ENCODE results near the gene AGPAT4.

AGPAT4 gene

DNA sequence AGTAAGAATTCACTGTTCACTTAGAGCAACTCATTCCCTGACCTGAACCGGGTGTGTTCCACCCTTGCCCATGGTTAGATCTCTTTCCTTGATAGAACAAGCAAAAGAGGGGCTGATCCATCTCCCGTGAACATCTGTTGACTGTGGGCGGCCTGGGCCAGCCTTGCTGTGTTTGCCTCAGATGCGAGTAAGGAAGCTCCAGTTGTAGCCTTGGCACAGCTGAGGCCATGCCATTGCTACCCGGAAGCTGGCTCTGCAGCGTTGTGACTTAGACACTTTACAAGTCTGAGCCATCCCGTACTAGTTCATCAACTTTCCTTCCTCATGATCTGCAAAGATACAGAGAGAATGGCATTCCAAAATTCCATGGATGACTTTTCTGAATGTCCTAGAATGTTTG, 143.3 kb downstream of the AGPAT4 start:
- H3K14ac ChIP-seq (ENCODE audit: low read length): no peak overlapping the region
- H3K4me1 ChIP-seq (ENCODE audit: control insufficient read depth in 2 of 2, insufficient read depth in 1 of 2, low read depth in 1 of 2, low read length in 2 of 2): no peaks in the 10 kb centered on the region
- H3K23ac ChIP-seq (ENCODE audit: low read depth, low read length, poor library complexity): no peak overlapping the region
- no peak overlapping the region for H3K4me3 ChIP-seq (ENCODE audit: low read length in 2 of 2)
- no CpG with 5 or more reads among the region's 7 CpGs for WGBS, 2 donors (ENCODE audit: extremely low coverage in 2 of 2, insufficient read length in 2 of 2, insufficient replicate concordance in 1 of 2)
- H3K18ac ChIP-seq (ENCODE audit: low read length): no peak overlapping the region
- no peak overlapping the region for H3K27ac ChIP-seq (replicated peaks; ENCODE audit: low read length)
- H3K79me1 ChIP-seq (ENCODE audit: low read depth, low read length): no peaks in the 10 kb centered on the region
- no peak overlapping the region for H4K91ac ChIP-seq (ENCODE audit: low read depth, low read length, poor library complexity)
- H3K36me3 ChIP-seq (replicated peaks in 1 of 2; ENCODE audit: control insufficient read depth in 2 of 2, insufficient read depth in 2 of 2, low read length in 2 of 2): peaks cover 45 to 99% of the 10 kb centered on the region in 2 donors
- no peak overlapping the region for H2BK120ac ChIP-seq (ENCODE audit: low read depth, low read length)
- no peak for DNase-seq (ENCODE audit: low spot score)
- H2BK15ac ChIP-seq (ENCODE audit: low read length): no peak overlapping the region
- no peak overlapping the region for H2BK5ac ChIP-seq (ENCODE audit: low read length)
- H3K4ac ChIP-seq (ENCODE audit: low read length): no peak overlapping the region
- H2BK12ac ChIP-seq (ENCODE audit: low read length): no peak overlapping the region
- no peak overlapping the region for H4K8ac ChIP-seq (ENCODE audit: low read depth, low read length)
- H2AFZ ChIP-seq (ENCODE audit: low read length): no peak overlapping the region
- H3K9me3 ChIP-seq (replicated peaks in 1 of 2; ENCODE audit: control insufficient read depth in 2 of 2, insufficient read depth in 1 of 2, low read depth in 1 of 2, low read length in 2 of 2): peaks cover 36 to 49% of the 10 kb centered on the region in 2 donors
- no peak overlapping the region for H3K4me2 ChIP-seq (ENCODE audit: insufficient read depth, low read length, poor library complexity, severe bottlenecking)
- no peak overlapping the region for H2AK5ac ChIP-seq (ENCODE audit: low read depth, low read length)
- no peaks in the 10 kb centered on the region for H3K27me3 ChIP-seq (ENCODE audit: control insufficient read depth in 3 of 3, insufficient read depth in 3 of 3, low read depth in 1 of 3, low read length in 3 of 3)
- no peak overlapping the region for H3K9ac ChIP-seq (ENCODE audit: low read depth, low read length, poor library complexity)

DNA sequence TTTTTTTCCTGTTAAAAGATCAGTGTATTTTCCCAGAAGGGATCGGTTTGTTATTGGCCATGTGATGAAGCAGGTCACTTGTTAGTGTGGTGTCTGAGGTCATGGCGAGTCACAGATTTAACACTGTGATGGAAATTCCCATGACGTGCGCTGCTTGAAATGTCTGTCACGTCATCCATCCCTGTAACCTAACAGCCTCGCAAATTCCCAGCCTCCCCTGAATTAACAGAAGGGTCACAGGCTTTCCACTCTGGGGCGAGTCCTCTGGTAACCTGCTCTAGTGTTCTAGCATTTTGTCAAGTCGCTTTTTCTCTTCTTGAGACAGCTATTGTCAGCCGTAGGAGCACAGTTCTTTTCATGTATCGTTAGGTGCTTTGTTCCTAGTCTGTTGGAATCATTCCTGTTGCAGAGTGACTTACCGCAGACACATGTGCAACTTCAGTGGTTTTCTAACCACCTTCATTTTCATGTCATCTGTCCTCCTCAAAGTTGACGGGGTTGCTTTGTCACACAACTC, 145.1 kb downstream of the AGPAT4 start:
- WGBS, 2 donors (ENCODE audit: extremely low coverage in 2 of 2, insufficient read length in 2 of 2, insufficient replicate concordance in 1 of 2): no CpG with 5 or more reads among the region's 12 CpGs
- no peaks in the 10 kb centered on the region for H3K79me1 ChIP-seq (ENCODE audit: low read depth, low read length)
- no peak overlapping the region for H2AFZ ChIP-seq (ENCODE audit: low read length)
- H2BK5ac ChIP-seq (ENCODE audit: low read length): no peak overlapping the region
- H3K4me3 ChIP-seq (ENCODE audit: low read length in 2 of 2): no peak overlapping the region
- no peak overlapping the region for H3K18ac ChIP-seq (ENCODE audit: low read length)
- no peak overlapping the region for H2BK15ac ChIP-seq (ENCODE audit: low read length)
- H3K4me2 ChIP-seq (ENCODE audit: insufficient read depth, low read length, poor library complexity, severe bottlenecking): no peak overlapping the region
- H3K27ac ChIP-seq (replicated peaks; ENCODE audit: low read length): no peak overlapping the region
- H4K8ac ChIP-seq (ENCODE audit: low read depth, low read length): no peak overlapping the region
- no peak overlapping the region for H3K14ac ChIP-seq (ENCODE audit: low read length)
- no peak overlapping the region for H3K4ac ChIP-seq (ENCODE audit: low read length)
- no peaks in the 10 kb centered on the region for H3K4me1 ChIP-seq (ENCODE audit: control insufficient read depth in 2 of 2, insufficient read depth in 1 of 2, low read depth in 1 of 2, low read length in 2 of 2)
- H3K36me3 ChIP-seq (replicated peaks in 1 of 2; ENCODE audit: control insufficient read depth in 2 of 2, insufficient read depth in 2 of 2, low read length in 2 of 2): peaks cover 32 to 85% of the 10 kb centered on the region in 2 donors
- peaks cover 46 to 53% of the 10 kb centered on the region in 2 donors for H3K9me3 ChIP-seq (replicated peaks in 1 of 2; ENCODE audit: control insufficient read depth in 2 of 2, insufficient read depth in 1 of 2, low read depth in 1 of 2, low read length in 2 of 2)
- no peaks in the 10 kb centered on the region for H3K27me3 ChIP-seq (ENCODE audit: control insufficient read depth in 3 of 3, insufficient read depth in 3 of 3, low read depth in 1 of 3, low read length in 3 of 3)
- no peak overlapping the region for H2AK5ac ChIP-seq (ENCODE audit: low read depth, low read length)
- H4K91ac ChIP-seq (ENCODE audit: low read depth, low read length, poor library complexity): no peak overlapping the region
- H3K9ac ChIP-seq (ENCODE audit: low read depth, low read length, poor library complexity): no peak overlapping the region
- H2BK12ac ChIP-seq (ENCODE audit: low read length): no peak overlapping the region
- no peak overlapping the region for H3K23ac ChIP-seq (ENCODE audit: low read depth, low read length, poor library complexity)
- DNase-seq (ENCODE audit: low spot score): no peak
- no peak overlapping the region for H2BK120ac ChIP-seq (ENCODE audit: low read depth, low read length)

DNA sequence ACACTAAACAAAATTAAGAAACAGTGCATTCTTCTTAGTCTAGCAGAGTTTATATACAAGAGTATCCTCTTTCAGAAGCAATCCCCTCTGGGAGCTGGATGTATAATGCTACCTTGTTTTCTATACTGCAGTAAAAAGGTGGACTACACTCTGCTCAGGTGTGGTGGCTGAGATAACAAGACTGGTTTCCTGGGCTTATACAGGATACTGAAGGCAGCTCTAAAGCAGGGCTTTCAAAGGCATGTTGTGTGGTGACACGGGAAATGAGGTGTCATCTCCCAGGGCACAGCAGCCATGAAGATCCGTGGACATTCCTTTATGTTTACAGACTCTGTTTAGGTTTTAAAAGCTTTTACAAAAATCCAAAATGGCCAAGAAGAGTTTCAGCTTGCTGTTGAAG, 145.6 kb downstream of the AGPAT4 start:
- Histone ChIP-seq H2BK5ac (ENCODE audit: low read length) (no peak overlapping the region), H3K4me2 (ENCODE audit: insufficient read depth, low read length, poor library complexity, severe bottlenecking) (no peak overlapping the region), H3K4me1 (ENCODE audit: control insufficient read depth in 2 of 2, insufficient read depth in 1 of 2, low read depth in 1 of 2, low read length in 2 of 2) (no peaks in the 10 kb centered on the region), H3K9ac (ENCODE audit: low read depth, low read length, poor library complexity) (no peak overlapping the region), H3K9me3 (replicated peaks in 1 of 2; ENCODE audit: control insufficient read depth in 2 of 2, insufficient read depth in 1 of 2, low read depth in 1 of 2, low read length in 2 of 2) (peaks cover 41 to 58% of the 10 kb centered on the region in 2 donors), H3K27ac (replicated peaks; ENCODE audit: low read length) (no peak overlapping the region), H3K4me3 (ENCODE audit: low read length in 2 of 2) (no peak overlapping the region), H3K23ac (ENCODE audit: low read depth, low read length, poor library complexity) (no peak overlapping the region), H3K14ac (ENCODE audit: low read length) (no peak overlapping the region), H3K36me3 (replicated peaks in 1 of 2; ENCODE audit: control insufficient read depth in 2 of 2, insufficient read depth in 2 of 2, low read length in 2 of 2) (peaks cover 30 to 80% of the 10 kb centered on the region in 2 donors), H3K18ac (ENCODE audit: low read length) (no peak overlapping the region), H4K8ac (ENCODE audit: low read depth, low read length) (no peak overlapping the region), H3K27me3 (ENCODE audit: control insufficient read depth in 3 of 3, insufficient read depth in 3 of 3, low read depth in 1 of 3, low read length in 3 of 3) (no peaks in the 10 kb centered on the region), H2AFZ (ENCODE audit: low read length) (no peak overlapping the region), H3K79me1 (ENCODE audit: low read depth, low read length) (no peaks in the 10 kb centered on the region), H4K91ac (ENCODE audit: low read depth, low read length, poor library complexity) (no peak overlapping the region), H2BK15ac (ENCODE audit: low read length) (no peak overlapping the region), H2BK120ac (ENCODE audit: low read depth, low read length) (no peak overlapping the region), H2AK5ac (ENCODE audit: low read depth, low read length) (no peak overlapping the region), H2BK12ac (ENCODE audit: low read length) (no peak overlapping the region), H3K4ac (ENCODE audit: low read length) (no peak overlapping the region)
- no CpG with 5 or more reads among the region's 2 CpGs for WGBS, 2 donors (ENCODE audit: extremely low coverage in 2 of 2, insufficient read length in 2 of 2, insufficient replicate concordance in 1 of 2)
- no peak for DNase-seq (ENCODE audit: low spot score)

DNA sequence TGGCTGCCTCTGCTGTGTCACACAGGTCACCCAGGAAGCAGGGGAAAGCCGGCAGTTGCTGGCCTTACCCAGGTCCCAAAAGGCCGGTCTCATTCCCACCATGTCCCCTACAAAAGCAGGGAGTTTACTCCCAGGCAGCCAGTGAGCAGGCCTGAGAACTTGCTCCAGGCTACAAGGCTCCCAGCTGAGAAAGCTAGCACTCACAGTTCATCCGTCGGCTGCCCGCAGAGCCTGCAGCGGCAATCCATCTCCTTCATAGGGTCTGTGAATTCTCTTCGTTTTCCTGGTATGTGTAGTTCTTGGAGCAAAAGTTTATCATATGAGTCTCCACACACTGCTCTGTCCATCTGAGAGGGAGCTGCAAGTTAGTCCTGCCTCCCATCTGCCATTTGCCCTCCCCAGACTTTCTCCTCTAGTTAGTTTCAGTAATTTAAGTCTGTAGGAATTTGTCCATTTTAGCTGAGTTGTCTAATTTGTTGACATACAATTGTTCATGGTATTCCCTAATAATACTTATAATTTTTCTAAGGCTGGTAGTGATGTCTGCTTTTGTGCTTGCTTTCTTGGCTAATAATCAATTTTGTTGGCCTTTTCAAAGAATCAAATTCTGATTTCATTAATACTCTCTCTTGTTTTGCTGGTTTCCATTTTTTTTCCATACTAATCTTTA, 146.7 kb downstream of the AGPAT4 start:
- no peak overlapping the region for H2BK5ac ChIP-seq (ENCODE audit: low read length)
- H2BK15ac ChIP-seq (ENCODE audit: low read length): no peak overlapping the region
- H3K36me3 ChIP-seq (replicated peaks in 1 of 2; ENCODE audit: control insufficient read depth in 2 of 2, insufficient read depth in 2 of 2, low read length in 2 of 2): peaks cover 25 to 76% of the 10 kb centered on the region in 2 donors
- H2AK5ac ChIP-seq (ENCODE audit: low read depth, low read length): no peak overlapping the region
- no peak overlapping the region for H3K23ac ChIP-seq (ENCODE audit: low read depth, low read length, poor library complexity)
- H3K4ac ChIP-seq (ENCODE audit: low read length): no peak overlapping the region
- H3K9ac ChIP-seq (ENCODE audit: low read depth, low read length, poor library complexity): no peak overlapping the region
- no peak overlapping the region for H3K27ac ChIP-seq (replicated peaks; ENCODE audit: low read length)
- H3K18ac ChIP-seq (ENCODE audit: low read length): no peak overlapping the region
- no peak for DNase-seq (ENCODE audit: low spot score)
- no peak overlapping the region for H3K4me2 ChIP-seq (ENCODE audit: insufficient read depth, low read length, poor library complexity, severe bottlenecking)
- no peak overlapping the region for H2BK120ac ChIP-seq (ENCODE audit: low read depth, low read length)
- H3K9me3 ChIP-seq (replicated peaks in 1 of 2; ENCODE audit: control insufficient read depth in 2 of 2, insufficient read depth in 1 of 2, low read depth in 1 of 2, low read length in 2 of 2): peaks cover 36 to 68% of the 10 kb centered on the region in 2 donors
- WGBS, 2 donors (ENCODE audit: extremely low coverage in 2 of 2, insufficient read length in 2 of 2, insufficient replicate concordance in 1 of 2): no CpG with 5 or more reads among the region's 7 CpGs
- H2BK12ac ChIP-seq (ENCODE audit: low read length): no peak overlapping the region
- no peak overlapping the region for H2AFZ ChIP-seq (ENCODE audit: low read length)
- H3K4me1 ChIP-seq (ENCODE audit: control insufficient read depth in 2 of 2, insufficient read depth in 1 of 2, low read depth in 1 of 2, low read length in 2 of 2): no peaks in the 10 kb centered on the region
- no peaks in the 10 kb centered on the region for H3K27me3 ChIP-seq (ENCODE audit: control insufficient read depth in 3 of 3, insufficient read depth in 3 of 3, low read depth in 1 of 3, low read length in 3 of 3)
- no peak overlapping the region for H4K8ac ChIP-seq (ENCODE audit: low read depth, low read length)
- H3K79me1 ChIP-seq (ENCODE audit: low read depth, low read length): no peaks in the 10 kb centered on the region
- no peak overlapping the region for H3K4me3 ChIP-seq (ENCODE audit: low read length in 2 of 2)
- H4K91ac ChIP-seq (ENCODE audit: low read depth, low read length, poor library complexity): no peak overlapping the region
- H3K14ac ChIP-seq (ENCODE audit: low read length): no peak overlapping the region

Measured in neuronal stem cell (in vitro differentiated cells).